GM18508 (cell line): ENCODE data around the gene DUSP2.

ENCODE experiments used
- ATAC-seq: cut with Tn5 transposase; IDR thresholded peaks from one replicate; pipeline ENCODE4 v1.9.1; 2021; ENCODE audit warnings: moderate number of reproducible peaks; ENCODE audit not compliant: insufficient read depth, unreplicated experiment

The DUSP2 gene

GRCh38 chr2:96116879-96117533 lies 28.2 kb downstream of the DUSP2 start:
- ATAC-seq = no peak

DNA sequence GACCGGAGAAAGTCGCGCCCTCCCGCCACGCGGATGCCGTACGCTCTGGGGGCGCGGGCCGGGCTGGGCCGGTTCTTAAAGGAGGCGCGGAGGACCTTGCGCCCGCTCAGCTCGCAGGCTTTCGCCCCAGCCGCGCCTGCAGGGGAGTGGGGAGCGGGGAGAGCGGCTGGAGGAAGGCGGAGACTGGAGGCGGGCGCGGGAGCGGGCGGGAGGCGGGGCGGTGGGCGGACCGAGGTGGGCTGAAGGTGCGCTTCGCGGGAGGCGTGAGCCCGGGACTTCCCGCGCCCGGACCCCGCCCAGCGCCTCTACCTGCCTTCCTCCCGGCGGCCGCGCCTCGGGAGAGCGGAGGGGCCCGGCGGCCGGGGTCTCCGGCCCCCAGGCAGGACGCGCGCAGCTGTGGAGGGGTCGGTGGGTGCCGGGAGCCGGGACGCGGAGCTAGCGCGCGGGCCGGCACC lies 28.8 kb downstream of the DUSP2 start, which contains the start of gene ADRA2B:
Gene ADRA2B (minus strand): TSS at position 148 of the 455 bp plus-strand sequence. CDS start 422 bp downstream, outside the sequence.
- no peak for ATAC-seq

DNA sequence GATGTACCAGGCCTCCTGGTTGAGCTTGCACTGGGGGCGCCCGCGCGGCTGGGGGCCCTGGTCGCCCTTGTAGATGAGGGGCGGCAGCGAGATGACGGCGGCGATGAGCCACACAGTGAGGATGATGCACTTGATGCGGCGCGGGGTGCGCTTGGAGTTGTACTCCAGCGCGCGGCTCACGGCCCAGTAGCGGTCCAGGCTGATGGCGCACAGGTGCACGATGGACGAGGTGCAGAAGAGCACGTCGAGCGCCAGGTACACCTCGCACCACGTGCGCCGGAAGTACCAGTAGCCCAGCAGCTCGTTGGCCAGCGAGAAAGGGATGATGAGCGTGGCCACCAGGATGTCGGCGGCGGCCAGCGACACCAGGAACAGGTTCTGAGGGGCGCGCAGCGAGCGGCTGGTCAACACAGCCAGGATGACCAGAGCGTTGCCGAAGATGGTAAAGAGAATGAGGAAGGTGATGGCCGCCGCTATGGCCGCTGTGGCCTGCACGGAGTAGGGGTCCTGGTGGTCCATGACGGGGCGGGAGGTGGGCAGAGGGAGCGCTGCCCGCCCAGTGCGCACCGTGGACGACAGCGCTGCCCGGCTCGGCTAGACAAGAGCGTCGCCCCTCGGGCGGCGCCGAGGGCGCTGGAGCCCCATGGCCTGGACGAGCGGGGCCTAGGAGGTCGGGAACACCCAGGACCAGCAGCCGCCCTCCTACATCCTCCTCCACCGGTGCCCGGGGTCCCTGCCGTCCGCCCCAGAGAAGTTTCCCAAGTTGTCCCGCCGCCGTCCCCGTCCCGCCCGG lies 29.4 kb downstream of the DUSP2 start:
- no peak for ATAC-seq

DNA sequence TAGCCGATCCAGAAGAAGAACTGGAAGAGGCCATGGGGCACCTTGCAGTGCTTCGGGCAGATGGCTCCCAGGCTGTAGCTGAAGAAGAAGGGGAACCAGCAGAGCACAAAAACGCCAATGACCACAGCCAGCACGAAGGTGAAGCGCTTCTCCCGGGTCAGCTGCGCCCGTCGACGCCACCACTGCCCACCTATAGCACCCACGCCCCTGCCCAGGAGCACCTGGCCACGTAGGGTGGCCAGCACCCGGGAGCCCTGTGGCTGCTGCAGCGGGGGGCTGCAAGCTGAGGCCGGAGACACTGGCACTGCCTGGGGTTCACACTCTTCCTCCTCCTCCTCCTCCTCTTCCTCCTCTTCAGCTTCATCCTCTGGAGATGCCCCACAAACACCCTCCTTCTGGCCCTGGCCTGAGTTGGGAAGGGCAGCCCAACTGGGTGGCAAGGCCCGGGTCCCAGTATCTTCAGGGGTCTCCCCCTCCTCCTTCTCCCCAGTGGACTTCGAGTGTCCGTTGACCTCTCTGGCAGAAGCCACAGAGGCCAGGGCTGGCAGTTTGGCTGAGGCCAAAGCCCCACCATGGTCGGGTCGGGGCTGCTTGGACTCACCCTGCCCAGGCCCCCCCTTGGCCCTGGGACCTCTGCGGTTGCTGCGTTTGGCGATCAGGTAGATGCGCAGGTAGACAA lies 30.2 kb downstream of the DUSP2 start:
- ATAC-seq = no peak

DNA sequence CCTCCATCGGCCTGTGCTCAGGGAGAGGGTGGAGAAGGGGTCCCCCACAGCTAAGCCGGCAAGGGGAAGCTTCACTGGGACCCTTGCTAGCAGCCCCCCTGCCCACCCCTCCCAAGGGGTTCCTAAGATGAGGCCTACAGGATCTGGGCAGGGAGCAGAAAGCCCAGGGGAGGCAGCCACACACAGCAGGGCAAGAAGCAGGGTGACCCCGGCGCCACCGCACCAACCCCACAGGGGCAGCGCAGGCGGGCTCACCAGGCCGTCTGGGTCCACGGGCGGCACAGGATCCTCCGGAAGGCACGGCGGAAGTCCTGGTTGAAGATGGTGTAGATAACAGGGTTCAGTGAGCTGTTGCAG lies 30.7 kb downstream of the DUSP2 start:
- no peak for ATAC-seq

GRCh38 chr2:96113951-96114350 lies 31.3 kb downstream of the DUSP2 start:
- ATAC-seq = no peak

DNA sequence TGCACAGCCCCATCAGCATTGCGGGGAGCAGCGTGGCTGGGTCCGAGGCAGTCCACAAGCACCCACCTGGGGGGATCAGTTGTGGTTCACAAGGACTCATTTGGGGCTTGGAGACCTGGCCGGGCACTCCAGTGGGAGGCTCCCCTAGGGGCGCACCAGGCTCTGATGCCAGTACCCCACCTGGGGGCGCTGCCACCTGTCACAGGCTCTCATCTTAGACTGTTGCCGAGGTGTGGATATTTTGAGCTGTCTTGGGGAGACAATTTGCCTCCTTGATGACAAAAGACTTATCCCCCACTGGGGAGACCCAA lies 31.9 kb downstream of the DUSP2 start:
- ATAC-seq = no peak

GRCh38 chr2:96112501-96113366 lies 32.5 kb downstream of the DUSP2 start:
- ATAC-seq = no peak

DNA sequence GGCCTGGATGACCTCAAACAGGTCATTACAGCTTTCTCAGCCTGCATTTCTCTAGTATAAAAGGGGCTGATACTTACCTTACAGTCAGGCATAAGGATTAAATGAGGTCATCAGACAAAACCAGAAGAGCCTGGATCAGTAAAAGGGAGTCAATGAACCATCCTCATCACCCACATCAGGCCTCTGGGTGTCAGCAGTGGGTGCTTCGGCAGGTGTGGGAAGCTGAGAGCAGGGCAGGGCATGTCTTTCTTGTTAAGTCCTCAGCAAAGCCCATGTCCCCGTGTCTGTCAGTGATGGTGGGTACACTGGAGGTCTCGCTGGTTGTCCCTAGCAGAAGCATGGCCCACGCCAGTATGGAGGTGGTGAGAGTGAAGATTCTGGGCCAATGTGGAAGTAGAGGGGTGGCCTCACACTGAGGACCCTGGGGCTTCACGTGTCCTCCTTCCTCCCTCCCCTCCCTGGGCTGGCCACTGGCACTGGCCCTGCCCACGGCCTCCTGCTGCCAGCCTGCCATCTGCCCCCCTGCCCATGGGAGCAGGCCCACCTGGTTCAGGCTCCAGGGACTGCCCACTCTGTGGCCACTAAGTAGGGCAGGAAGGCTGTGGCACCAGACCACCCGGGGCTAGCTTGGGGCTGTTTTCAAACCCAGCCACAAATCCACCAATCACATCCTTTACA lies 33.3 kb downstream of the DUSP2 start:
- ATAC-seq = no peak

GRCh38 chr2:96111257-96111640 lies 34.0 kb downstream of the DUSP2 start:
- no peak for ATAC-seq

DNA sequence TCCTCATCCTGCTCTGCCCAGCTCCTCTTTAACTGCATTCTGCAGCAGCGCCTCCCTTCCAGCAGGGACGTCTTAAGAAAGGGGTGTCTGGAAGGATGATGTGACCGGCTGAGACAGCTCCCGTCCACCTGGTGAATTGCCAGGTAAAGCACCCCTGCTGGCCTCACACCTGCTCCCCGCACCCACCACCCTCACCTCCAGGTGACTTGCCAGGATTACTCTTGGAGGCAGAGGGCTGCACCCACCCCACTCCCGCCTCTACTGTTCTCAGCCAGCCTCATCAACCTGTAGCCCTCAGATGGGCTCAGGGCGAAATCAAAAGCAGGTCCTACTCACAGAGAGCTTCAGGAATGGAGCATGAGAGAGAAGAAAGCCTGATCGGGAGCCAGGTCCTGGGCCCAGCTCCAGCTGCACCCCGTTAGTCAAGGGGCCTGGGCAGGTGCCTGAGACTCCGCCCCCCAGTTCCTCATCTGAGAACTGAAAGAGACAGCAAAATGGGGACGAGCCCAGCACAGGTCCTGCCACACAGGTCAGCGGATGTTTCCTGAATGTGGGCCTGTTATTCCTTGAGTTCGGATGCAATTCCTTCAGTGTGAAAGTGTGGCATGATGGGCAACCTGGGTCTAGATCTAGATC lies 34.5 kb downstream of the DUSP2 start:
- ATAC-seq = no peak

DNA sequence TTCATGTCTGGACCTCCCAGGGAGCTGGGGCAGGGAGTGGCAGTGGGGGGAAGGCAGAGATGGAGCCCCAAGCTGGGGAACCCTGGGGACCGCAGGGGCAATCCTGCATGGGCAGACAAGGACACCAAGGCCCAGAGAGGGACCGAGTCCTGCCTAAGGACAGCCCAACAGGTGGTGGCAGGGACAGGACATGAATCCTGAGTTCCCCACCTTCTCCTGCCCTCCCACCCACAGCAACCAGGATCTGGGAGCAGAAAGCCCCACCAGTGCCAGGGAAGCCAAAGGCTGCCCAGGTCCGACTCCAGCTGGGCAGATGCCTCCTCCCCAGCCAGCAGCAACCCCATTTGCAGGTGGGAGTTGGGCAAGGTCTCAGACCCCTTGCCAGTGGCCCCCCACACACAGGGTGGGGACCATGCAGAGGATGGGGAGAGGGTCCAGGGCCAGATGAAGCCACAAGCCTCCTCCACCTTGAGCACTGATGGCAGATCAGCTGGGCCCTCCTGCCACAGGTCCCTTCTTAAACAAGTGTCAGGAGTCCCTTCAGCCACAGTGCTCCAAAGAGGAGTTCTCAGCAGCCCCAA lies 35.2 kb downstream of the DUSP2 start:
- no peak for ATAC-seq

DNA sequence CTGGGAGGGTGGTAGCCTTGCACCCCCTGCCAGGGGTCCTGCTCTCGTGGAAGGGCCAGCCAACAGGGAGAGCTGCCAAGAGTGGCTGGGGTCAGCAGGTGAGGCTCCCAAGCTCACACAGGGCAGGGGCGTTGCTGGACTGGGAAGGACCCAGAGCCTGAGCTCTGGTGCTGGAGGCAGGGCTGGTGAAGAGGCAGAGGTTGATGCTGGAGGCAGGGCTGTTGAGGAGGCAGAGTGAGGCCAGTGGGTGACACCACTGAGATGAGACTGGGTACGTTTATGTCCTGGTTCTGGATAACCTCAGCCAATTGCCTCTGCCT lies 35.9 kb downstream of the DUSP2 start:
- no peak for ATAC-seq

DNA sequence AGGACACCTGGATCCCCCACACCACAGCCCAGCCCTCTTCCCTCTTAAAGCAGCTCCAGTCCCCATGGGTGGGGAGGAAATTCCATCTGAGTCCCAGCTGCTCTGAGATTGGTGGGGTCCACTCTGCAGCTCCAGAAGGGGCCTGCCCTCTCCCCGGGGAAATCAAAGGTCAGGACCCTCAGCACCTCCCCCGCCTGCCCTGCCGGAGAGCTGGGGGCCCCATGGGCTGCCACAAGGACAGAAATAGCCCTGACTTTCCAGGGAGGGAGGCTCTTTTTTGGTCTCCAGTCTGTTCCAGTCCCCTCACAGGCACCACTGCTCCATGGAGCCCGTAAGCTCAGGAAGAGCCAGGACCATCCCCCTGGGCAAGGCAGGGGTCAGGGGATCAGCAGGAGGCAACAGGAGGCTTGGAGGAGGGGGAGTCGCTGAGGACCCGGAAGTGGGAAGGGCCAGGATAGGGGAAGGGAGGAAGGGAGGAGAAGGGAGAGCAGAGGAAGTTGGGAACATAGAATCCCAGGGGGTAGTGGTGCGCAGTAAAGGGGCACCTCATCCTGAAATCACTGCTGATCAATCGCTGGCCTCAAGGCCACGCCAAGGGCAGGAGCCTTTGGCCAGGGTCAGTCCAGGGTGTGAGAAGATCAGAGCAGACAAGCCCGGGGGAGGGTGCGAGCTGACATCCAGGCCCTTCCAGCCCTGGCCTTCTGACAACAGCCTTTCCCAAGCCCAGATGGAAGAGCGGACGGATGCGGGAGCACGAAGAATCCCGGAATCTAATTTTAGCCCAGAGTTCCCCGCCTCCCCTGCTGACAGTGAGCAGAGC lies 36.5 kb downstream of the DUSP2 start:
- ATAC-seq = no peak

DNA sequence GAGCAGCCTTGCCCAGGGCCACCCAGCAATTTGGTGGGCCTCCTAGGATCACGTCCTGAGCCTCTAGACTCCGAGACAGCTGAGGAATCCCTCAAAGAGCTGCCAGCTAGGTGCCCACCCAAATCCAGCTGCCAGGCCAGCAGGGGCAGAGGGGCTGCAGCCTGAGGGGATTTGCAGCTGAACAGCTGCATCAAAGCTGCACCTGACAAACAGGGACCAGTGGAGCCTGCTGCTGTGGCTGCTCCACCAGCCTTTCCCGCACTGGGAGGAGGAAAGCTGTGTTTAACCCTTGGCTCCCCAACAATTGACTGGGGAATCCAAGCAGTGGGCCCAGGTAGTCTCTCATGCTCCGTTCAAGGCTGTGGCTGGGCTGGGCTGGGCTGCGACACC lies 37.1 kb downstream of the DUSP2 start:
- no peak for ATAC-seq

GRCh38 chr2:96107708-96108065 lies 37.6 kb downstream of the DUSP2 start:
- no peak for ATAC-seq

DNA sequence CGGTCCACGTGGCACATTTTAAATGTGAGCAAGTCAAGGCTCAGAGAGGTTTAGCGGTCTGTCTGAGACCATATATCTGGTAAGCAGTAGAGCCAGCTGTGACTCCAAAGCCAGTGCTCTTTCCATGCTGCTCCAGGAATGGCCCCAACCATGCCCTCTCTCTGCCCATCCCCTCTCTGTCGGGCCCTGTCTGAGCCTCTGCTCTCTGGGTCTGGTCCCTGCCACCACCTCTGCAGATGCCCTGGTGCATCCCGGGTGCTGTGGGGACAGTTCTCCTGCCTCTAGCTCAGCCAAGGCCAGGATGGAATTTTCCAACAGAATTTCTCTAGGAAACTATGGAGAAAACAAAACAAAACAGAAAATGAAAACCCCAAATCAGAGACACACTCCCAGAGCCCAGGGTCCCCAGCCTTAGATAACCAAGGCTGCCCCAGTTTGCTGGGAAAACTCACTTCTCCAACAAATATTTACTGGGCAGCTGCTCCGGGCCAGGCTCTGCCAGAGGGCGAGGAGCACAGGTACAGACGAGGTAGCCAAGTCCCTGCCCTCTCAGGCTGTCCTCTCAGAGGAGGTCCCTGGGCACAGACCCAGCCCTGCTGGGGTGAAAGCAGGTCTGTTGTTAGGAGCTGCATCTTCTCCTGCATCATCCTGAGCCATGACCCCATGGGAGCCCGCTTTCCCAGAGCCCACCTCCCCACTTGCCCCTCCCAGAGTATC lies 38.1 kb downstream of the DUSP2 start:
- ATAC-seq = no peak
